HFFc6 (cell line): ENCODE measurements around the gene BCAS3. TPM values are rescaled to one million over a fixed set of nuclear protein-coding genes. Genes with fewer than 3 reads are reported as not detected.
A peak's percentile ranks its signal among the peaks of the same experiment; 100 is the strongest.

Experiments used
- DNase-seq: peaks from one replicate; pipeline ENCODE4 v3.0.0-alpha.2; 2018
- H3K27ac Mint-ChIP-seq: 2 replicates; pipeline ENCODE4 v1.8.0; 2020; ENCODE audit warnings: mild to moderate bottlenecking, mixed read lengths
- H3K27me3 Mint-ChIP-seq: 2 replicates; pipeline ENCODE4 v1.8.0; 2021; ENCODE audit warnings: mild to moderate bottlenecking, moderate library complexity, mixed read lengths; ENCODE audit not compliant: insufficient read depth
- H3K36me3 Mint-ChIP-seq: 2 replicates; pipeline ENCODE4 v1.8.0; 2021; ENCODE audit warnings: low read depth, mixed read lengths
- H3K4me1 Mint-ChIP-seq: 2 replicates; pipeline ENCODE4 v1.8.0; 2020; ENCODE audit warnings: low read depth, mixed read lengths
- H3K4me3 Mint-ChIP-seq: 2 replicates; pipeline ENCODE4 v1.8.0; 2020; ENCODE audit warnings: mild to moderate bottlenecking, moderate library complexity, mixed read lengths
- H3K9me3 Mint-ChIP-seq: 2 replicates; pipeline ENCODE4 v1.8.0; 2020; ENCODE audit warnings: mild to moderate bottlenecking, mixed read lengths
- total RNA-seq, 6 experiments: library from RNA; stranded (reverse); fragmentation: NEBNext Ultra II Directional; extraction: Animal tissue kit (Norgen Biotek cat#: 25700); gene quantifications; 2 replicates in 1 of 6; 3 replicates in 5 of 6; pipeline ENCODE4 v1.2.3, GENCODE V29; 2021
- TF ChIP-seq, protein P1 (sequence below): fragments of 200-600 bp; sonication (generic); IDR thresholded peaks from 2 replicates; pipeline ENCODE4 v1.5.0; 2021; ENCODE audit warnings: antibody characterized with exemption, mild to moderate bottlenecking

Gene BCAS3
- total RNA-seq, 6 experiments from 2014 or later, result 9.8 to 13.8 (median 12.0) TPM

DNA sequence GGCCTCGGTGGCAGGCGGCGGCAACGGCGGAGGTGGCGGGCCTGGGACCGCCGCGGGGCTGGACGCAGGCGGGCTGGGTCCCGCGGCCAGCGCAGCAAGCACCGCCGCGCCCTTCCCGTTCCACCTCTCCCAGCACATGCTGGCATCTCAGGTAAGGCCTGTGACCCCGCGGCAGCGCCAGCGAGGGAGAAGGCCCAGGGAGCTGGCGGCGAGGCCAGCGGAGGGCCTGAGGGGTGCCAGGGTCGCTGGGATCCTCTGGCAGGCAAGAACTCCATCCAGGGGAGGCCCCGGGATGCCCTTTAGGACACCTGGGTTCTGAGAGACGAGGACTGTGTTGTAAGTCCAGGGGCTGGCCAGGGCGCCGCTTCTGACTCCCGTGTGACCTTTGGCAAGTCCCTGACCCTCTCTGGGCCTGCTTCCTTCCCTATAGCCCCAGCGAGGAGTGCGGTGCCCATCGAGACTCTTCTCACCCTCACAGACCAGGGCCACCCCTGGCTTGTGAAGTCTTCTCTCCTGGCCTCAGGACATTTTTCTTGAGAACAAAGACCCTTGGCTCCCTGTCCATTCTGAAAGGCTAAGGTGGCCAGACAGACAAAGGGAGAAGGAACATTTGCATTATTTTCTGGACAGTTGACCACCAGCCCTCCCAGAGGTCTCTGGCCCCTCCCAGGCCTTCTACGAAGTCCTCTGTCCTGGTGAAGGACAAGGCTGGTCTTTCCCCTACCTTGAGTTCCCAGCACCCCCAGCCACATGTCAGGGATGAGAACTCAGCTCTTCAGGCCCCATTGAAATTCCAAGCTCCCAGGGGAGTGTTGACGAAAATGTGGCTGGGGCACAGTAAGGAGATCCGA lies 728.3 kb downstream of the BCAS3 start:
- Mint-ChIP-seq H3K27ac (peak overlapping the region; percentile 97), H3K4me1 (peaks cover 61% of the 10 kb centered on the region), H3K36me3 (peaks cover 51% of the 10 kb centered on the region), H3K4me3 (peak overlapping the region; percentile 81), H3K27me3 (peaks cover 19% of the 10 kb centered on the region), H3K9me3 (no peaks in the 10 kb centered on the region)
- DNase-seq, result no peak
- TF ChIP-seq, protein P1, sequence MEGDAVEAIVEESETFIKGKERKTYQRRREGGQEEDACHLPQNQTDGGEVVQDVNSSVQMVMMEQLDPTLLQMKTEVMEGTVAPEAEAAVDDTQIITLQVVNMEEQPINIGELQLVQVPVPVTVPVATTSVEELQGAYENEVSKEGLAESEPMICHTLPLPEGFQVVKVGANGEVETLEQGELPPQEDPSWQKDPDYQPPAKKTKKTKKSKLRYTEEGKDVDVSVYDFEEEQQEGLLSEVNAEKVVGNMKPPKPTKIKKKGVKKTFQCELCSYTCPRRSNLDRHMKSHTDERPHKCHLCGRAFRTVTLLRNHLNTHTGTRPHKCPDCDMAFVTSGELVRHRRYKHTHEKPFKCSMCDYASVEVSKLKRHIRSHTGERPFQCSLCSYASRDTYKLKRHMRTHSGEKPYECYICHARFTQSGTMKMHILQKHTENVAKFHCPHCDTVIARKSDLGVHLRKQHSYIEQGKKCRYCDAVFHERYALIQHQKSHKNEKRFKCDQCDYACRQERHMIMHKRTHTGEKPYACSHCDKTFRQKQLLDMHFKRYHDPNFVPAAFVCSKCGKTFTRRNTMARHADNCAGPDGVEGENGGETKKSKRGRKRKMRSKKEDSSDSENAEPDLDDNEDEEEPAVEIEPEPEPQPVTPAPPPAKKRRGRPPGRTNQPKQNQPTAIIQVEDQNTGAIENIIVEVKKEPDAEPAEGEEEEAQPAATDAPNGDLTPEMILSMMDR, result no peak

DNA sequence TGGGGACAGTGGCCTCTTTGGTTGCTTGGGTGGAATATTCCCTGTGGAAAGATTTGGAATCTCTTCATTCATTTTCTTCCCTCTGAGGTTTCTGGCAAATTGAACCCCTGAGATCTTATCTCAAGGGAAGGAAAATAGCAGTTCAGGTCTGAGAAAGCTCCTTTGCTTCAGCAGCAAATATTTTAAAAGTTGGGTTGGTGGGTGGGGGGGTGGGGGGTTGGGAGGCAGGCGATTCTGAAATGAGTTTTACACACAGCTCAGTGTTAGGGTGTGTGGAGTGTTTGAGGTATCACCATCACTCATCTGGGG lies 728.8 kb downstream of the BCAS3 start:
- peaks cover 20% of the 10 kb centered on the region for H3K27me3 Mint-ChIP-seq
- H3K4me1 Mint-ChIP-seq, result peaks cover 61% of the 10 kb centered on the region
- H3K36me3 Mint-ChIP-seq, result peaks cover 45% of the 10 kb centered on the region
- H3K9me3 Mint-ChIP-seq, result no peaks in the 10 kb centered on the region
- no peak for DNase-seq
- H3K27ac Mint-ChIP-seq, result peak overlapping the region; percentile 93
- H3K4me3 Mint-ChIP-seq, result peak overlapping the region; percentile 84
- TF ChIP-seq, protein P1, result no peak

DNA sequence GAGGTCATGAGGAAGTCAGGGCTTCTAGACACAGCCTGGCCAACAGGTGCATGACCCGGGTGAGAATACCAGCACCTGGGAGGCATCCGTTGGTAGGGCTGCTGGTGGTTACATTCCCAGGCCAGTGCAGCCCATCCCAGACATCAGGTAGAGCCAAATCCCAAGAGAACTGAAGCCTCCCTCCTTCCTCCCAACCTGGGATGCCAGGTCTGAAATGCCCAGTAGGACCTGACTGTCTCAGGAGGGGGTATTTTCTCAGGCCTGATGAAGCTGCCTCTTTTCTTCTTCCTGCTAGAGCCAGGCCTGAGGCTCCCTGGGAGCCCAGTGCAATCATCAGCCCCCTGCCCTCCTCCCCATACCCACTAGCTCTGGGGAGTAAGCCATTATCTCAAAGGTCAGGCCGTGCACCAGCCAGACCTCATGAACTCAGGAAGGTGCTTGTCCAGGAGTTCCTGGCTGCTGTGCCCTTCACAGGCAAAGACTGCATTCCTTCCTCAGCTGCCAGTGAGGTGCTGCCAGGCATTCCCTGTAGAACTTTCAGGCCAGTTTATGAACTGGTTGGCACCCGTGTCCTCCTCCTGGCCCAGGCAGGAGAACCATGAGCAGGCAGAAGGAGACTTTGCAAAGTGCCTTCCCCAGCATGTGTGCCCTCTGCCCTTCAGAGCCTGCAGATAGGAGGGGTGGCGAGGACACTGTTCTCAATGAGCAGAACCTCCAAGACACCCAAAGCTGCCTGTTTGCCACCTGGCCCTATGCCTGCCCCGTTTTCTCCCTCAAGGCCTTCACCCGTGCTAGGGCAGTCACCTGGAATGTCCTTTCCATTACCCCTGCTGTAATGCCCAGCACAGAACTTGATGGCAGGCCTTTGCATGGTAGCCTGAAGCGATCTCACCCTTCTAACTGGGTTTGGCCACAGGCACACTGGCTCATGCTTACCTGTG lies 729.6 kb downstream of the BCAS3 start:
- Mint-ChIP-seq H3K4me1 (peaks cover 60% of the 10 kb centered on the region), H3K4me3 (peak overlapping the region; percentile 84), H3K9me3 (no peaks in the 10 kb centered on the region), H3K36me3 (peaks cover 41% of the 10 kb centered on the region), H3K27ac (peak overlapping the region; percentile 93), H3K27me3 (peaks cover 20% of the 10 kb centered on the region)
- DNase-seq, result no peak
- TF ChIP-seq, protein P1, result no peak

DNA sequence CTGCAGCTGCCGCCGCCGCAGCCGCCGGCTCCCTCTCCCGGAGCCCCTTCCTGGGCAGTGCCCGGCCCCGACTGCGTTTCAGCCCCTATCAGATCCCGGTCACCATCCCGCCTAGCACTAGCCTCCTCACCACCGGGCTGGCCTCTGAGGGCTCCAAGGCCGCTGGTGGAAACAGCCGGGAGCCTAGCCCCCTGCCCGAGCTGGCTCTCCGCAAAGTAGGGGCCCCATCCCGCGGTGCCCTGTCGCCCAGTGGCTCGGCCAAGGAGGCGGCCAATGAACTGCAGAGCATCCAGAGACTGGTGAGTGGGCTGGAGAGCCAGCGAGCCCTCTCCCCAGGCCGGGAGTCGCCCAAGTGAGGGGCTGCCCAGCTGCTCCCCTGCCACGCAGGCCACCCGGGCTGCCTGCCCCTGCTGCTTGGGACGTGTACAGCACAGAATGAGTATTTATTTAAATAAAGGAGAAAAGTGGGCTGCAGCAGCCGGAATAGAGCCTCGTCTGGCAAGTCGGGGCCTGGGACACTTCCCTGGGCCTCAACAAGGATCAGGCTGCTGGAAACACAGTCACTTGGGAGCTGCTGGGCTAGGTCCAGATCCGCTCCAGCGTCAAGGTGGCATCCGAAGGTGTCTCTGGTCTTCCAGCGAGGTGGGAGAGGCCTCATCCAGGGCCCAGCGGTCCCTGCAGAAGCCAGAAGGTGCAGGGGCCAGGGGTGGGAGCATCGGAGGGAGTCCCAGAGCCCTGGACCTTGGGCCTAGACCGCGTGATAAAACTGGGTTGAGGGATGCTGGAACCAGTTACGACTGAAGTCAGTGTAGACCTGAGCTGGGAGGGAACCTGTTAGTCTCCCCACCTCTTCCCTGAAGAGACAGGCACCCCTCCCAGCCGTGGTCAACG lies 730.7 kb downstream of the BCAS3 start:
- H3K9me3 Mint-ChIP-seq, result no peaks in the 10 kb centered on the region
- H3K4me1 Mint-ChIP-seq, result peaks cover 56% of the 10 kb centered on the region
- TF ChIP-seq, protein P1, result peak; percentile 19; the same call in 1 of the 2 replicates
- H3K27ac Mint-ChIP-seq, result peak overlapping the region; percentile 93
- DNase-seq, result no peak
- peaks cover 18% of the 10 kb centered on the region for H3K27me3 Mint-ChIP-seq
- peaks cover 29% of the 10 kb centered on the region for H3K36me3 Mint-ChIP-seq
- peak overlapping the region; percentile 84 for H3K4me3 Mint-ChIP-seq
